ELF-1 (cell line): ENCODE data around the gene ERMN.
"Not testable (repeated sequence)": the region's sequence is repeated elsewhere in the genome, so short reads cannot be mapped to it uniquely, and the experiment has no call there.

ENCODE experiments used
- DNase-seq: peaks from one replicate; pipeline ENCODE4 v3.0.0-alpha.2; 2016; ENCODE audit warnings: low read depth, low spot score

ERMN gene

GRCh38 chr2:157292853-157293252 lies 32.8 kb downstream of the ERMN start:
- no peak for DNase-seq

DNA sequence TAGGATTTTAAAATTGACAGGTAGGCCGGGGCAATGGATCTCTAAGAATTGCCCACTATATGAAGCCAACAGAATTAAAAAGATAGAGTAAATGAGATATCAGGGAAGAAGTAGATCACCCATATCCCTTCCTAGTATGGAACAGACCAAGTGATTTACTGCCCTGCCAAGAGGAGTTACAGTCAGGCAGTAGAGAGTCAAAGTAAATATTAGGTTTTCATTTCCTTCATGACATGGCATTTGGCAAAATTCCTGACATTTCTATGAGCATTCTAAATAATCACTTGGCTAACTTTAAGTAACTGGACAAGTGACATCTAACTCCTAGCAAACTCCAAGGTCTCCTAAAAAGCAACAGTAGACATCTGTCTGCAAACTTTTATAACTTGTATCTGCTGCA lies 34.6 kb downstream of the ERMN start:
- no peak for DNase-seq

DNA sequence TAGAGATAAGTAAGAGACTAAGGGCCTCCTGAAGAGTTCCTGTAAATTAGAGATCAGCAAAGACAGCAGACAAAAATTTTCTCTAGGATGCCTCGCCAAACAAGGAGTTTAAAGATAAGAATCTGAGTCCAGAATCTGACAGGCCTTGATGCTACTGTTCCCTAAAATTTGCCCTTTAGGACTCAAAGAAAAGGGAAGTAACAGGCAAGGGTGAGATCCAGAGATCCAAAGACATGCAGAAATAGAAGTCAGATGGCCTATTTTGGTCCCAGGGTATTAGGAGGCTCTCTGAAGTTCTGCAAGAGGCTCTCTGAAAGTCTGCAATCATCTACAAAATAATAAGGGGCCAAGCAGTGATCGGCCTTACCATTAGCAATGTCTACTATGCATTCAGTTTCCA lies 35.1 kb downstream of the ERMN start:
- DNase-seq = no peak

- DNase-seq = no peak
Measured at GRCh38 chr2:157287160-157287559, 38.5 kb downstream of the ERMN start.

DNA sequence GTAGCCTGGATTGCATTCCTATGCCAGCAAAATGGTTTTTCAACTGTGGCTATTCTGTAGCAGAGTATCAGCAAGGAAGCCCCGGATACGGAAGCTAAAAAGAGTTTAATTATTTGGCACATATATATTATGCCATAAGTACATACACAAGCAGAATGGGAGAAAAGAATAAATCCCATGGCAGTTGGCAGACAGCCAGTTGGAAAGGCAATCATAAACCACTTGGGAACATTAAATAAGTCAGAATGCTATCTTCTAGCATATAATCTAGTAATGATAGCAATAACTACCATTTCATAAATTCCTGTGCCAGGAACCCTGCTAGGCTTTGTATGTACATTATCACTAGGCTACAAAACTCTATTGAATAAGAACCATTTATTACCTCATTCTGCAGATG lies 42.2 kb downstream of the ERMN start:
- DNase-seq = no peak

DNA sequence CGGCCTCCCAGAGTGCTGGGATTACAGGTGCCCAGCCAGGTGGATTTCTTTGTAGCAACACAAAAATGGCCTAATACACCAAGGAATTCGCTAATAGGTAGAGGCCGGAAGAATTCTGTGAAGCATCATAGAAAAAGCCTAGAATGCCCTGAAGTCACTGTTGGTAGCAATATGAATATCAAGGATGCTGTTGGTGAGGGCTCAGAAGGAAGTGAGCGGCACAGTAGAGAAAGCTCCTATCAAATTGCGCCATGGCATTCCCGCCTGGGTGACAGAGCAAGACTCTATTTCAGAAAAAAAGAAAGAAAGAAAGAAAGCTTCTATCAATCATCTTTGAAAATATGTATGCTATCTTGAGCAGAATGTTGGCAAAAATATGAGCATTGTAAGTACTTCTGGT lies 44.3 kb downstream of the ERMN start:
- no peak for DNase-seq

DNA sequence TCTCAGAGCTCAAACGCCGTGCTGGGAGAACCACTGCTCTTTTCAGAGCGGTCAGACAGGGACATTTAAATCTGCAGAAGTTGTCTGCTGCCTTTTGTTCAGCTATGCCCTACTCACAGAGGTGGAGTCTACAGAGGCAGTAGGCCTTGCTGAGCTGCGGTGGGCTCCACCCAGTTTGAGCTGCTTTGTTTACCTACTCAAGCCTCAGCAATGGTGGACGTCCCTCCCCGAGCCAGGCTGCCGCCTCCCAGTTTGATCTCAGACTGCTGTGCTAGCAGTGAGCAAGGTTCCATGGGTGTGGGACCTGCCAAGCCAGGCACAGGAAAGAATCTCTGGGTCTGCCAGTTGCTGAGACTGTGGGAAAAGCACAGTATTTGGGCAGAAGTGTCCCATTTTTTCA lies 46.3 kb downstream of the ERMN start:
- not testable (repeated sequence) for DNase-seq

GRCh38 chr2:157271590-157272203 lies 53.9 kb downstream of the ERMN start:
- DNase-seq = no peak

DNA sequence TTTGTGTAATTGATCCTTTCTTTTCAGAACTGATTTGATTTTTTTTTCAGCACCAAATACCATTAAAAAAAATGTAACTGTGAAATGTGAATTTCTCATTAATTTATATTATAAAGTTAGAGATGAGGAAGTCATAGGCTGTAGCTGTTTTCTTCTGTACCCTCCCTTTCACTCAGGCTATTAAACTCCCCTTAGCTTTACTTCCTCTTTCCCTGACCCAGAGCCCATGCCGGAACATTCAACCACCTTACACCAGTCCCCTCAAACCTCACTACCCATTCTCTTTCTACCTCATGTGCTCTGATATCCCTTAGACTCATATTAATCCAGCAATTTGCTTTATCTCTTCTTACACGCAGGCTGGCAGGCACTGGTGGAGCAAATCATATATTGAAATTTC lies 55.7 kb downstream of the ERMN start:
- DNase-seq = no peak

- no peak for DNase-seq
Measured at GRCh38 chr2:157269060-157269459, 56.6 kb downstream of the ERMN start.
